GM12878 (cell line): ENCODE data around the gene SGCD. TPM values are rescaled to one million over a fixed set of nuclear protein-coding genes. Genes with fewer than 3 reads are reported as not detected.

Source experiments
- ATAC-seq: fragments of 200-7000 bp; cut with Tn5 transposase; 3 replicates; pipeline ENCODE4 v1.9.1; 2020; ENCODE audit warnings: mild to moderate bottlenecking, moderate library complexity
- BruUV-seq: library from RNA; stranded (reverse); fragments of 400-500 nt; replicated peaks from 2 replicates; lab custom pipeline; 2021; lab: Mats Ljungman, UMichigan
- CTCF ChIA-PET: fragments of 300-600 bp; sonication (Branson Sonifier 250); formaldehyde crosslinking; extraction: SDS; loops from one replicate; lab custom pipeline; 2021; ENCODE audit warnings: inconsistent platforms; lab: Yijun Ruan, JAX
- POLR2A ChIA-PET: fragments of 350-600 bp; formaldehyde crosslinking; extraction: SDS; loops from one replicate; lab custom pipeline; 2021; ENCODE audit warnings: inconsistent platforms; lab: Charles Lee
- RAD21 ChIA-PET: fragments of 300-600 bp; sonication (Branson Sonifier 250); formaldehyde crosslinking; loops from one replicate; lab custom pipeline; 2023; ENCODE audit warnings: antibody characterized with exemption; ENCODE audit not compliant: unreplicated experiment; lab: Charles Lee
- SMC1A ChIA-PET: fragments of 300-600 bp; sonication (Branson Sonifier 250); formaldehyde crosslinking; loops from one replicate; lab custom pipeline; 2023; ENCODE audit not compliant: unreplicated experiment, uncharacterized antibody; lab: Charles Lee
- DNase-seq: peaks from one replicate; pipeline ENCODE4 v3.0.0-alpha.2; 2011; ENCODE audit warnings: low read depth, low spot score
- FAIRE-seq: peaks from 3 replicates; lab custom pipeline; 2011; peaks lifted over from hg19 to GRCh38; lab: Jason Lieb, UNC
- H2AFZ ChIP-seq: 2 replicates; pipeline ENCODE4 v1.6.0; 2011; ENCODE audit warnings: low read depth, low read length, control low read depth; ENCODE audit not compliant: control insufficient read depth
- H3K27ac ChIP-seq: 2 replicates; pipeline ENCODE4 v1.5.1; 2011; ENCODE audit warnings: control low read depth; ENCODE audit not compliant: control insufficient read depth, insufficient read depth
- H3K27me3 ChIP-seq, 2 experiments: replicated peaks in 1 of 2; 2 replicates each; pipeline versions ENCODE4 v1.6.0 to v1.6.1; 2011; ENCODE audit warnings: low read length in 1 of 2; ENCODE audit not compliant: control insufficient read depth in 2 of 2, insufficient read depth in 2 of 2
- H3K36me3 ChIP-seq, 2 experiments: 2 replicates each; pipeline ENCODE4 v1.5.1; 2011; ENCODE audit warnings: low read length in 1 of 2; ENCODE audit not compliant: control insufficient read depth in 2 of 2, insufficient read depth in 2 of 2
- H3K4me1 ChIP-seq: 2 replicates; pipeline ENCODE4 v1.6.1; 2011; ENCODE audit warnings: mild to moderate bottlenecking, low read length, moderate library complexity, mixed read lengths; ENCODE audit not compliant: control insufficient read depth, insufficient read depth
- H3K4me2 ChIP-seq: 2 replicates; pipeline ENCODE4 v1.6.0; 2011; ENCODE audit warnings: control low read depth; ENCODE audit not compliant: control insufficient read depth, insufficient read depth
- H3K4me3 ChIP-seq: fragments of 200-600 bp; sonication (generic); 2 replicates; pipeline ENCODE4 v1.5.1; 2016
- H3K79me2 ChIP-seq: 2 replicates; pipeline ENCODE4 v1.6.0; 2011; ENCODE audit warnings: low read length; ENCODE audit not compliant: control insufficient read depth, insufficient read depth
- H3K9ac ChIP-seq: 2 replicates; pipeline ENCODE4 v1.8.0; 2011; ENCODE audit warnings: low read length, control low read depth, mixed read lengths; ENCODE audit not compliant: control insufficient read depth, insufficient read depth
- H3K9me3 ChIP-seq: replicated peaks from 3 replicates; pipeline ENCODE4 v1.5.1; 2011; ENCODE audit warnings: mild to moderate bottlenecking, low read length; ENCODE audit not compliant: control insufficient read depth, insufficient read depth
- H4K20me1 ChIP-seq: 2 replicates; pipeline ENCODE4 v1.6.0; 2011; ENCODE audit not compliant: control insufficient read depth, insufficient read depth
- ATF2 ChIP-seq: IDR thresholded peaks from 2 replicates; pipeline ENCODE4 v1.6.1; 2012; ENCODE audit warnings: low read length, inconsistent platforms
- BACH1 ChIP-seq: fragments of 450-650 bp; IDR thresholded peaks from 2 replicates; pipeline ENCODE4 v1.6.1; 2017; ENCODE audit warnings: mild to moderate bottlenecking, borderline replicate concordance
- CREM ChIP-seq: IDR thresholded peaks from 2 replicates; pipeline ENCODE4 v1.6.1; 2014; ENCODE audit warnings: antibody characterized with exemption, low read depth
- E2F4 ChIP-seq: IDR thresholded peaks from 2 replicates; pipeline ENCODE4 v1.6.1; 2012; ENCODE audit warnings: low read depth, low read length, improper control_type of control experiment
- HDAC2 ChIP-seq: fragments of 200-600 bp; sonication (generic); IDR thresholded peaks from 2 replicates; pipeline ENCODE4 v1.6.1; 2017
- IKZF1 ChIP-seq: fragments of 450-650 bp; conservative IDR thresholded peaks from 2 replicates; pipeline ENCODE4 v1.6.1; 2017; ENCODE audit warnings: antibody characterized with exemption, mild to moderate bottlenecking
- KLF5 ChIP-seq: fragments of 450-650 bp; IDR thresholded peaks from 2 replicates; pipeline ENCODE4 v1.6.1; 2014; ENCODE audit warnings: mild to moderate bottlenecking; ENCODE audit not compliant: partially characterized antibody
- MEF2A ChIP-seq: IDR thresholded peaks from 2 replicates; pipeline ENCODE4 v1.6.1; 2011; ENCODE audit warnings: low read depth, mild to moderate bottlenecking, low read length, moderate library complexity; ENCODE audit not compliant: insufficient read depth
- MTA2 ChIP-seq: fragments of 450-650 bp; IDR thresholded peaks from 2 replicates; pipeline ENCODE4 v1.6.1; 2016; ENCODE audit warnings: low read depth, mild to moderate bottlenecking, moderate library complexity
- RELB ChIP-seq: fragments of 450-650 bp; IDR thresholded peaks from 2 replicates; pipeline ENCODE4 v1.6.1; 2017; ENCODE audit warnings: low read depth, mild to moderate bottlenecking, moderate library complexity
- SIX5 ChIP-seq: IDR thresholded peaks from 2 replicates; pipeline ENCODE4 v1.6.1; 2011; ENCODE audit warnings: mild to moderate bottlenecking, low read depth, low read length, moderate library complexity; ENCODE audit not compliant: severe bottlenecking
- SMAD1 ChIP-seq: fragments of 450-650 bp; IDR thresholded peaks from 2 replicates; pipeline ENCODE4 v1.6.1; 2018; ENCODE audit warnings: mild to moderate bottlenecking, low read depth; ENCODE audit not compliant: partially characterized antibody
- SMC3 ChIP-seq: IDR thresholded peaks from 2 replicates; pipeline ENCODE4 v1.6.1; 2011; ENCODE audit warnings: low read length, improper control_type of control experiment, borderline replicate concordance
- SP1 ChIP-seq: IDR thresholded peaks from one replicate; pipeline ENCODE4 v1.6.1; 2011; ENCODE audit warnings: low read depth, low read length
- TCF3 ChIP-seq: IDR thresholded peaks from 2 replicates; pipeline ENCODE4 v1.6.1; 2012; ENCODE audit warnings: low read depth, mild to moderate bottlenecking, low read length, borderline replicate concordance; ENCODE audit not compliant: insufficient read depth
- YY1 ChIP-seq: IDR thresholded peaks from 2 replicates; pipeline ENCODE4 v1.6.1; 2011; ENCODE audit warnings: low read depth, mild to moderate bottlenecking, low read length
- ZNF217 ChIP-seq: fragments of 450-650 bp; IDR thresholded peaks from 2 replicates; pipeline ENCODE4 v1.6.1; 2017; ENCODE audit warnings: antibody characterized with exemption, mild to moderate bottlenecking
- ZNF622 ChIP-seq: fragments of 450-650 bp; IDR thresholded peaks from 2 replicates; pipeline ENCODE4 v1.6.1; 2017; ENCODE audit warnings: mild to moderate bottlenecking, inconsistent platforms
- whole genome bisulfite sequencing: methylation state at CpG from one replicate; pipeline ENCODE4 v1.1.6; 2016; ENCODE audit warnings: low lambda C conversion rate; ENCODE audit not compliant: insufficient replicate concordance, insufficient coverage; ENCODE audit errors: missing lambda C conversion rate; 5-methylcytosine and 5-hydroxymethylcytosine counted together
- in situ Hi-C: fragments of 300-500 bp; cut with MboI; formaldehyde crosslinking; loops from 9 replicates; pipeline ENCODE4 v1.14.3; 2018; ENCODE audit warnings: mixed read lengths
- intact Hi-C: fragments of 100-400 bp; cut with micrococcal nuclease; formaldehyde crosslinking; loops from one replicate; pipeline ENCODE4 v1.14.2; 2022; ENCODE audit not compliant: unreplicated experiment
- polyA plus RNA-seq, 11 experiments: library from polyadenylated mRNA; depleted of rRNA in 4 of 11; unstranded in 6 of 11; stranded (reverse) in 5 of 11; fragments of >200 nt; fragmentation: Nextera tagmentation in 4 of 11; fragmentation: Illumina TruSeq in 1 of 11; extraction: Ambion mirVana in 4 of 11; extraction: Trizol in 1 of 11; gene quantifications; 1 replicate in 1 of 11; 2 replicates in 10 of 11; pipeline versions ENCODE4 v1.2.1 to v1.2.3, GENCODE V29; 2011 to 2016; ENCODE audit warnings: inconsistent platforms in 2 of 11, missing spikeins in 2 of 11, low read depth in 1 of 11
- total RNA-seq, 4 experiments: library from RNA; depleted of rRNA in 3 of 4; stranded (reverse); fragments of >200 nt in 3 of 4; fragmentation: Illumina TruSeq in 1 of 4; extraction: Trizol in 1 of 4; gene quantifications; 2 replicates each; pipeline versions ENCODE4 v1.2.1 to v1.2.3, GENCODE V29; 2013 to 2021

SGCD gene
- total and polyA plus RNA-seq, 10 of the 15 experiments (the other 5 are each of a cell fraction or from before 2014, with no cell fraction given): 0.06 TPM; not detected in 9

GRCh38 chr5:156451505-156451904, 124.5 kb downstream of the SGCD start:
- Histone ChIP-seq H3K4me3 (no peak overlapping the region), H3K27ac (no peak overlapping the region), H3K27me3 (no peaks in the 10 kb centered on the region), H2AFZ (no peak overlapping the region), H3K4me2 (no peak overlapping the region), H4K20me1 (no peaks in the 10 kb centered on the region), H3K9me3 (no peaks in the 10 kb centered on the region), H3K4me1 (no peaks in the 10 kb centered on the region), H3K9ac (no peak overlapping the region), H3K79me2 (no peaks in the 10 kb centered on the region)
- in situ Hi-C loops (no loop called here), intact Hi-C loops (no loop called here)
- POLR2A ChIA-PET: no interaction called here
- SMC1A ChIA-PET: interaction anchor here (0.7 kb wide), 1 partner anchor 122 kb away, joined by 3 read pairs; no protein-coding TSS in a partner anchor
- CTCF ChIA-PET: no interaction called here
- BruUV-seq: no TSS peak
- ATAC-seq (no peak), FAIRE-seq (no peak)
- RAD21 ChIA-PET: no interaction called here
- TF ChIP-seq MEF2A: no peak
- TF ChIP-seq BACH1: no peak
- TF ChIP-seq RELB: no peak
- no peak for TF ChIP-seq ATF2
- no peak for TF ChIP-seq YY1
- no peak for TF ChIP-seq SMAD1
- no peak for TF ChIP-seq MTA2
- TF ChIP-seq SP1: no peak
- TF ChIP-seq TCF3: no peak
- no peak for TF ChIP-seq SMC3
- no peak for TF ChIP-seq KLF5
- no peak for TF ChIP-seq IKZF1
- TF ChIP-seq ZNF217: no peak
- no peak for TF ChIP-seq ZNF622
- no peak for TF ChIP-seq CREM
- TF ChIP-seq SIX5: no peak
- TF ChIP-seq E2F4: no peak
- no peak for TF ChIP-seq HDAC2
- TF ChIP-seq, all 136 proteins: peak for 0
- H3K36me3 ChIP-seq: no peaks in the 10 kb centered on the region
- no peak for DNase-seq
- 22% methylated on average over 1 of the region's 1 CpG for WGBS
